HCT116 (cell line): ENCODE data around the gene CAMSAP1. TPM values are rescaled to one million over a fixed set of nuclear protein-coding genes. Genes with fewer than 3 reads are reported as not detected.

Experiments used
- ATAC-seq: fragments of 200-7000 bp; cut with Tn5 transposase; 2 replicates; pipeline ENCODE4 v1.9.1; 2020; ENCODE audit warnings: mild to moderate bottlenecking, moderate library complexity
- BruUV-seq: library from RNA; stranded (reverse); fragments of 400-500 nt; replicated peaks from 2 replicates; lab custom pipeline; 2021; lab: Mats Ljungman, UMichigan
- CTCF ChIA-PET: fragments of 300-600 bp; sonication (Branson Sonifier 250); formaldehyde crosslinking; loops from one replicate; lab custom pipeline; 2021; ENCODE audit warnings: antibody characterized with exemption; lab: Charles Lee
- POLR2A ChIA-PET: fragments of 300-600, 350-600 bp; sonication (Branson Sonifier 250); formaldehyde crosslinking; loops from one replicate; lab custom pipeline; 2021; ENCODE audit warnings: antibody characterized with exemption; lab: Charles Lee
- RAD21 ChIA-PET, 2 experiments: fragments of 300-600 bp; sonication (Branson Sonifier 250); formaldehyde crosslinking; loops; one replicate each; lab custom pipeline; 2023; ENCODE audit warnings: low total read pairs in 2 of 2; ENCODE audit not compliant: uncharacterized antibody in 2 of 2, unreplicated experiment in 2 of 2, low non-redundant PET in 1 of 2; lab: Charles Lee
- DNase-seq: peaks from one replicate; pipeline ENCODE4 v3.0.0-alpha.2; 2010; ENCODE audit warnings: low read depth, low spot score
- H2AFZ ChIP-seq: fragments of 200-600 bp; shearing (Covaris generic), sonication (generic); 2 replicates; pipeline ENCODE4 v1.6.1; 2017; ENCODE audit warnings: low read depth, mixed run types, mixed read lengths, antibody characterized with exemption, low read length; ENCODE audit not compliant: poor library complexity, severe bottlenecking
- H3K27ac ChIP-seq: 2 replicates; pipeline ENCODE4 v1.5.1; 2012; ENCODE audit warnings: low read depth, low read length
- H3K27me3 ChIP-seq: fragments of 200-600 bp; sonication (generic); 2 replicates; pipeline ENCODE4 v1.6.1; 2016; ENCODE audit warnings: mixed run types, low read length, mixed read lengths; ENCODE audit not compliant: insufficient read depth
- H3K36me3 ChIP-seq, 2 experiments: fragments of 200-500 bp in 1 of 2; fragments of 200-600 bp in 1 of 2; sonication (Bioruptor generic) in 1 of 2; sonication (generic) in 1 of 2; 2 replicates each; pipeline versions ENCODE4 v1.5.1 to v1.6.1; 2014 to 2016; ENCODE audit warnings: low read length in 2 of 2, inconsistent platforms in 1 of 2, mixed read lengths in 1 of 2, mixed run types in 1 of 2; ENCODE audit not compliant: insufficient read depth in 2 of 2, control insufficient read depth in 1 of 2
- H3K4me1 ChIP-seq, 2 experiments: fragments of 200-600 bp in 1 of 2; sonication (generic) in 1 of 2; 2 replicates each; pipeline versions ENCODE4 v1.5.1 to v1.6.1; 2012 to 2017; ENCODE audit warnings: low read length in 2 of 2, inconsistent platforms in 1 of 2, mild to moderate bottlenecking in 1 of 2, mixed read lengths in 1 of 2, mixed run types in 1 of 2, moderate library complexity in 1 of 2; ENCODE audit not compliant: insufficient read depth in 2 of 2, control insufficient read depth in 1 of 2
- H3K4me2 ChIP-seq: fragments of 200-600 bp; sonication (generic); 2 replicates; pipeline ENCODE4 v1.6.1; 2017; ENCODE audit warnings: mixed run types, low read length, mixed read lengths
- H3K4me3 ChIP-seq, 2 experiments: fragments of 200-600 bp in 1 of 2; sonication (generic) in 1 of 2; replicated peaks in 1 of 2; 2 replicates each; pipeline ENCODE4 v1.5.1; 2011 to 2016; ENCODE audit warnings: low read length in 2 of 2, control low read depth in 1 of 2, low read depth in 1 of 2, mild to moderate bottlenecking in 1 of 2, mixed read lengths in 1 of 2, mixed run types in 1 of 2
- H3K79me2 ChIP-seq: fragments of 200-600 bp; sonication (generic); 2 replicates; pipeline ENCODE4 v1.6.1; 2017; ENCODE audit warnings: mild to moderate bottlenecking, mixed run types, low read length, moderate library complexity, mixed read lengths; ENCODE audit not compliant: insufficient read depth
- H3K9ac ChIP-seq: fragments of 200-600 bp; sonication (generic); 2 replicates; pipeline ENCODE4 v1.6.1; 2016; ENCODE audit warnings: low read length, mixed read lengths
- H3K9me2 ChIP-seq: fragments of 200-600 bp; sonication (generic), shearing (Covaris generic); 2 replicates; pipeline ENCODE4 v1.6.1; 2017; ENCODE audit warnings: mixed run types, mild to moderate bottlenecking, moderate library complexity; ENCODE audit not compliant: insufficient read depth
- H3K9me3 ChIP-seq, 2 experiments: fragments of 200-500 bp in 1 of 2; fragments of 200-600 bp in 1 of 2; sonication (Bioruptor generic) in 1 of 2; sonication (generic) in 1 of 2; 2 replicates each; pipeline ENCODE4 v1.6.1; 2014 to 2017; ENCODE audit warnings: low read length in 2 of 2, mixed read lengths in 2 of 2, inconsistent platforms in 1 of 2, low read depth in 1 of 2, mild to moderate bottlenecking in 1 of 2, mixed run types in 1 of 2, moderate library complexity in 1 of 2; ENCODE audit not compliant: control insufficient read depth in 1 of 2, insufficient read depth in 1 of 2
- H4K20me1 ChIP-seq: fragments of 200-600 bp; sonication (generic), shearing (Covaris generic); 2 replicates; pipeline ENCODE4 v1.6.1; 2017; ENCODE audit warnings: mixed run types, mild to moderate bottlenecking, moderate library complexity; ENCODE audit not compliant: insufficient read depth
- ATF3 ChIP-seq: IDR thresholded peaks from 2 replicates; pipeline ENCODE4 v1.6.1; 2012
- CEBPB ChIP-seq: IDR thresholded peaks from 2 replicates; pipeline ENCODE4 v1.6.1; 2012; ENCODE audit warnings: low read depth
- CTCF ChIP-seq, 3 experiments: fragments of 200-600 bp in 1 of 3; sonication (generic) in 1 of 3; IDR thresholded peaks in 2 of 3; conservative IDR thresholded peaks in 1 of 3; 2 replicates each; pipeline ENCODE4 v1.5.1; 2012 to 2017; ENCODE audit warnings: low read depth in 2 of 3, low read length in 2 of 3, antibody characterized with exemption in 1 of 3, borderline replicate concordance in 1 of 3, control low read depth in 1 of 3, mild to moderate bottlenecking in 1 of 3, mixed read lengths in 1 of 3, mixed run types in 1 of 3, moderate library complexity in 1 of 3; ENCODE audit not compliant: insufficient read depth in 1 of 3
- EGR1 ChIP-seq: IDR thresholded peaks from 2 replicates; pipeline ENCODE4 v1.6.1; 2012; ENCODE audit warnings: low read depth
- ELF1 ChIP-seq: IDR thresholded peaks from 2 replicates; pipeline ENCODE4 v1.6.1; 2012; ENCODE audit warnings: low read depth, borderline replicate concordance
- EZH2 ChIP-seq: fragments of 200-600 bp; sonication (generic); IDR thresholded peaks from 2 replicates; pipeline ENCODE4 v1.6.1; 2017; ENCODE audit warnings: antibody characterized with exemption, mixed run types
- EZH2phosphoT487 ChIP-seq: fragments of 200-600 bp; IDR thresholded peaks from 2 replicates; pipeline ENCODE4 v1.6.1; 2018; ENCODE audit warnings: antibody characterized with exemption, borderline replicate concordance
- FOSL1 ChIP-seq: IDR thresholded peaks from 2 replicates; pipeline ENCODE4 v1.6.1; 2012; ENCODE audit warnings: low read depth
- JUND ChIP-seq: IDR thresholded peaks from 2 replicates; pipeline ENCODE4 v1.6.1; 2012
- MAX ChIP-seq: IDR thresholded peaks from 2 replicates; pipeline ENCODE4 v1.6.1; 2012
- POLR2A ChIP-seq: IDR thresholded peaks from 2 replicates; pipeline ENCODE4 v1.7.0; 2011; ENCODE audit warnings: borderline replicate concordance; ENCODE audit not compliant: insufficient read depth, insufficient read length; ENCODE audit errors: extremely low read depth
- POLR2AphosphoS5 ChIP-seq: IDR thresholded peaks from 2 replicates; pipeline ENCODE4 v1.6.1; 2011; ENCODE audit warnings: mild to moderate bottlenecking, low read depth, low read length, moderate library complexity
- RAD21 ChIP-seq: IDR thresholded peaks from 2 replicates; pipeline ENCODE4 v1.6.1; 2012; ENCODE audit warnings: low read depth, mild to moderate bottlenecking
- REST ChIP-seq: IDR thresholded peaks from 2 replicates; pipeline ENCODE4 v1.6.1; 2012; ENCODE audit warnings: low read depth
- SIN3A ChIP-seq: IDR thresholded peaks from 2 replicates; pipeline ENCODE4 v1.6.1; 2012; ENCODE audit warnings: low read depth
- SP1 ChIP-seq: IDR thresholded peaks from 2 replicates; pipeline ENCODE4 v1.6.1; 2012; ENCODE audit warnings: low read depth
- SRF ChIP-seq: IDR thresholded peaks from 2 replicates; pipeline ENCODE4 v1.6.1; 2012; ENCODE audit warnings: low read depth
- TCF7L2 ChIP-seq: IDR thresholded peaks from 2 replicates; pipeline ENCODE4 v1.7.0; 2011; ENCODE audit warnings: borderline replicate concordance, inconsistent platforms; ENCODE audit not compliant: insufficient read depth, insufficient read length; ENCODE audit errors: extremely low read depth
- ZNF274 ChIP-seq: fragments of 200-500 bp; sonication (Bioruptor generic); IDR thresholded peaks from 2 replicates; pipeline ENCODE4 v1.6.1; 2014; ENCODE audit warnings: mild to moderate bottlenecking, low read depth, low read length, inconsistent platforms
- intact Hi-C: fragments of 100-400 bp; cut with micrococcal nuclease; formaldehyde crosslinking; loops from 2 replicates; pipeline ENCODE4 v1.10.0; 2022
- total RNA-seq: library from RNA; stranded (reverse); gene quantifications from one replicate; pipeline ENCODE4 v1.2.1, GENCODE V29; 2021; ENCODE audit not compliant: unreplicated experiment

The CAMSAP1 gene
- total RNA-seq, 1 experiment from 2014 or later: 33.1 TPM

- TF ChIP-seq CTCF (IDR thresholded peaks at IDR 0.05 in 2 of 3, conservative IDR thresholded peaks at IDR 0.05 in 1 of 3; ENCODE audit: borderline replicate concordance in 1 of 3, insufficient read depth in 1 of 3, low read depth in 2 of 3, low read length in 2 of 3) (no peak), POLR2A (no peak), ATF3 (no peak), EGR1 (no peak), TCF7L2 (no peak)
Observed at GRCh38 chr9:135848341-135849047, 58.9 kb downstream of the CAMSAP1 start (continued).

GRCh38 chr9:135847833-135848232 is 59.5 kb downstream of the CAMSAP1 start:
- BruUV-seq: no TSS peak
- no peak overlapping the region for H3K9ac ChIP-seq
- intact Hi-C loops: no loop called here
- ChIA-PET RAD21 (no interaction called here), POLR2A (no interaction called here), CTCF (no interaction called here)
- H3K4me3 ChIP-seq: no peak overlapping the region
- H3K9me3 ChIP-seq: no peaks in the 10 kb centered on the region
- ATAC-seq (no peak), DNase-seq (no peak)
- no peak overlapping the region for H2AFZ ChIP-seq
- H3K4me2 ChIP-seq: no peak overlapping the region
- H3K36me3 ChIP-seq: peaks cover under 1 to 3% of the 10 kb centered on the region in 2 experiments; a peak in 3 of 4 replicates
- no peaks in the 10 kb centered on the region for H3K9me2 ChIP-seq
- peaks cover 17% of the 10 kb centered on the region; the same call in 1 of the 2 replicates for H3K79me2 ChIP-seq
- H3K4me1 ChIP-seq: peaks cover 0 to 15% of the 10 kb centered on the region in 2 experiments; a peak in 1 of 4 replicates
- H3K27ac ChIP-seq: no peak overlapping the region
- no peaks in the 10 kb centered on the region for H4K20me1 ChIP-seq
- no peaks in the 10 kb centered on the region for H3K27me3 ChIP-seq
- TF ChIP-seq POLR2AphosphoS5 (no peak), TCF7L2 (no peak), MAX (no peak), EGR1 (no peak), ELF1 (no peak), RAD21 (no peak), SRF (no peak), EZH2 (no peak), ZNF274 (no peak), ATF3 (no peak), SIN3A (no peak), SP1 (no peak), CEBPB (no peak), POLR2A (no peak), REST (no peak), FOSL1 (no peak), EZH2phosphoT487 (no peak), JUND (no peak)
